CD4-positive, alpha-beta T cell (primary cell): ENCODE measurements around the gene ECPAS. TPM values are rescaled to one million over a fixed set of nuclear protein-coding genes. Genes with fewer than 3 reads are reported as not detected.
A peak's percentile ranks its signal among the peaks of the same experiment; 100 is the strongest.
"Not testable (repeated sequence)": the region's sequence is repeated elsewhere in the genome, so short reads cannot be mapped to it uniquely, and the experiment has no call there.

Experiments
- ATAC-seq: fragments of 200-7000 bp; cut with Tn5 transposase; one replicate; pipeline ENCODE4 v1.10.0; 2022; ENCODE audit warnings: mild to moderate bottlenecking; ENCODE audit not compliant: poor library complexity
- CTCF ChIA-PET: fragments of 350-600 bp; sonication (Branson Sonifier 250); formaldehyde crosslinking; loops from one replicate; lab custom pipeline; 2021; ENCODE audit warnings: antibody characterized with exemption, inconsistent platforms; lab: Charles Lee
- POLR2A ChIA-PET: fragments of 350-600 bp; sonication (Branson Sonifier 250); formaldehyde crosslinking; loops from one replicate; lab custom pipeline; 2021; ENCODE audit warnings: antibody characterized with exemption, inconsistent platforms; lab: Charles Lee
- DNase-seq, 14 experiments: peaks; one replicate each; pipeline ENCODE4 v3.0.0-alpha.2; 2013 to 2020; ENCODE audit warnings: mixed read lengths in 2 of 14
- H3K27ac ChIP-seq, 2 donors: one replicate each; pipeline versions ENCODE4 v1.5.1 to v1.7.0; 2013; ENCODE audit warnings: low read length in 2 of 2, low read depth in 1 of 2, mild to moderate bottlenecking in 1 of 2
- H3K27me3 ChIP-seq, 2 experiments: 1 replicate in 1 of 2; 2 replicates in 1 of 2; pipeline versions ENCODE4 v1.6.1 to v1.7.0; 2013; ENCODE audit warnings: low read length in 2 of 2, control low read depth in 1 of 2, mild to moderate bottlenecking in 1 of 2, moderate library complexity in 1 of 2; ENCODE audit not compliant: insufficient read depth in 2 of 2, control insufficient read depth in 1 of 2
- H3K36me3 ChIP-seq: one replicate; pipeline ENCODE4 v1.6.1; 2013; ENCODE audit warnings: low read length, control low read depth; ENCODE audit not compliant: insufficient read depth
- H3K4me1 ChIP-seq: one replicate; pipeline ENCODE4 v1.6.1; 2013; ENCODE audit warnings: low read length, control low read depth; ENCODE audit not compliant: insufficient read depth
- H3K4me3 ChIP-seq: one replicate; pipeline ENCODE4 v1.5.1; 2013; ENCODE audit warnings: mild to moderate bottlenecking, low read length, moderate library complexity
- H3K9me3 ChIP-seq, 2 experiments: 1 replicate in 1 of 2; 2 replicates in 1 of 2; pipeline versions ENCODE4 v1.6.1 to v1.7.0; 2013; ENCODE audit warnings: low read length in 2 of 2, mild to moderate bottlenecking in 2 of 2, control low read depth in 1 of 2, moderate library complexity in 1 of 2; ENCODE audit not compliant: control insufficient read depth in 1 of 2, insufficient read depth in 1 of 2
- H3K27ac Mint-ChIP-seq: one replicate; pipeline ENCODE4 v1.8.0; 2020; ENCODE audit warnings: mixed read lengths
- H3K27me3 Mint-ChIP-seq: one replicate; pipeline ENCODE4 v1.8.0; 2021; ENCODE audit warnings: mixed read lengths
- H3K36me3 Mint-ChIP-seq: one replicate; pipeline ENCODE4 v1.8.0; 2021; ENCODE audit warnings: low read depth, mixed read lengths
- H3K4me1 Mint-ChIP-seq: one replicate; pipeline ENCODE4 v1.8.0; 2021; ENCODE audit warnings: low read depth, mixed read lengths
- H3K4me3 Mint-ChIP-seq: one replicate; pipeline ENCODE4 v1.8.0; 2020; ENCODE audit warnings: mild to moderate bottlenecking, mixed read lengths
- H3K9me3 Mint-ChIP-seq: one replicate; pipeline ENCODE4 v1.8.0; 2020; ENCODE audit warnings: mixed read lengths
- intact Hi-C, 2 experiments: fragments of 100-400 bp; cut with DNase I in 1 of 2; cut with micrococcal nuclease in 1 of 2; formaldehyde crosslinking; loops; one replicate each; pipeline versions ENCODE4 v1.15.1 to v1.9.0; 2023 to 2025; cut with DNase I, micrococcal nuclease
- total RNA-seq, 174 experiments: library from RNA in 2 of 174; stranded (reverse) in 2 of 174; gene quantifications; one replicate each; pipeline ENCODE4 v1.2.3 and lab custom pipeline; 2021 to 2026
- TF ChIP-seq, protein P1 (sequence below): fragments of 200-600 bp; IDR thresholded peaks from one replicate; pipeline ENCODE4 v1.8.0; 2022; ENCODE audit warnings: antibody characterized with exemption, mild to moderate bottlenecking

The ECPAS gene
- total RNA-seq, 2 experiments from 2014 or later: 36.6 to 37.5 TPM

DNA sequence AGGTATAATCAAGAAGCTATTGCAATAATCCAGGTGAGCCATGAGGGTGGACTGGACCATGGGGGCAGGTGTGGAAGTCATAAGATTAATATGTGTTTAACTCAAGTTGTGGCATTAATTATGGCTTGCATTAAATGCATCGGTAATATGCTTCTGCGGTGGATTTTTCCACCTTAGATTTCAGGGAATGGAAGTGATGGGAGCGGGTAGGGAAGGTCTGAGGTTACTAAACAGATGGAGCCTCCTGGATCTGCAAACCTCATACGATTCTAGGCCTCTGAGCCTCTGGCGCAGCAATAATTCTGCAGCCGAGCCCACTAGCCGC lies 40.5 kb upstream of the ECPAS start:
- Histone ChIP-seq H3K4me1 (peaks cover 19% of the 10 kb centered on the region), H3K4me3 (peak overlapping the region; percentile 93), H3K27ac (peak overlapping the region in 1 of 2 donors; percentile 67), H3K9me3 (peaks cover 0 to 5% of the 10 kb centered on the region in 2 experiments), H3K36me3 (peaks cover 3% of the 10 kb centered on the region), H3K27me3 (peaks cover 0 to 2% of the 10 kb centered on the region in 2 experiments)
- intact Hi-C loops: loop anchor here (1.0 to 5.0 kb wide), 4 partner anchors 40 to 1193 kb away; partner anchors contain the start of genes DNAJC25 (in 1 of the 2), ECPAS (in 1 of the 2) and INIP (in 1 of the 2)
- Mint-ChIP-seq H3K4me3 (peak overlapping the region; percentile 97), H3K9me3 (no peaks in the 10 kb centered on the region), H3K4me1 (peaks cover 23% of the 10 kb centered on the region), H3K27ac (peak overlapping the region; percentile 97), H3K36me3 (peaks cover 40% of the 10 kb centered on the region), H3K27me3 (no peaks in the 10 kb centered on the region)
- ChIA-PET CTCF (interaction anchor here (1.1 kb wide), 1 partner anchor 74 kb away, joined by 3 read pairs; no protein-coding TSS in a partner anchor), POLR2A (interaction anchor here (1.1 to 4.2 kb wide), 5 partner anchors 41 to 1193 kb away, joined by 3 to 46 read pairs (median 5); partner anchors contain the start of genes DNAJC25, ECPAS, INIP and KIAA1958)
- DNase-seq (no peak), ATAC-seq (no peak)
- TF ChIP-seq, protein P1, sequence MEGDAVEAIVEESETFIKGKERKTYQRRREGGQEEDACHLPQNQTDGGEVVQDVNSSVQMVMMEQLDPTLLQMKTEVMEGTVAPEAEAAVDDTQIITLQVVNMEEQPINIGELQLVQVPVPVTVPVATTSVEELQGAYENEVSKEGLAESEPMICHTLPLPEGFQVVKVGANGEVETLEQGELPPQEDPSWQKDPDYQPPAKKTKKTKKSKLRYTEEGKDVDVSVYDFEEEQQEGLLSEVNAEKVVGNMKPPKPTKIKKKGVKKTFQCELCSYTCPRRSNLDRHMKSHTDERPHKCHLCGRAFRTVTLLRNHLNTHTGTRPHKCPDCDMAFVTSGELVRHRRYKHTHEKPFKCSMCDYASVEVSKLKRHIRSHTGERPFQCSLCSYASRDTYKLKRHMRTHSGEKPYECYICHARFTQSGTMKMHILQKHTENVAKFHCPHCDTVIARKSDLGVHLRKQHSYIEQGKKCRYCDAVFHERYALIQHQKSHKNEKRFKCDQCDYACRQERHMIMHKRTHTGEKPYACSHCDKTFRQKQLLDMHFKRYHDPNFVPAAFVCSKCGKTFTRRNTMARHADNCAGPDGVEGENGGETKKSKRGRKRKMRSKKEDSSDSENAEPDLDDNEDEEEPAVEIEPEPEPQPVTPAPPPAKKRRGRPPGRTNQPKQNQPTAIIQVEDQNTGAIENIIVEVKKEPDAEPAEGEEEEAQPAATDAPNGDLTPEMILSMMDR: no peak

DNA sequence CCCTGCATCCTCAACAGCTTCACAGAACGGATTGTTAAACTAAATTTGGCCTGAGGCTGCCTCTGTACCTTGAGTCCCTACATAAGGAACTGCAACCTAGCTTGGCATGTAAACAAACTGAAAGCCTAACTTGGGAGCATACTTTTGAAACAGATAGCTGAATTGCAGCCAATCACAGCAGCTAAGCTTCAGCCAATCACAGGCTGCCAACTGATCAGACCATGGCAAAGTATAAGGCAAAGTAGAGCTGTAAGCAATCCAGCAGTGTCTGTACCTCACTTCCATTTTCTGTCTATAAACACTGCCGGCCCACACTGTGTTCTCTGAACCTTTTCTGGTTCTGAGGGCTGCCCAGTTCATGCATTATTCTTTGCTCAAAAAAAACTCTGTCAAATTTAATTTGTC lies 31.9 kb upstream of the ECPAS start:
- TF ChIP-seq, protein P1: no peak
- Histone ChIP-seq H3K27me3 (peaks cover 0 to 4% of the 10 kb centered on the region in 2 experiments), H3K27ac (no peak overlapping the region), H3K4me3 (no peak overlapping the region), H3K36me3 (no peaks in the 10 kb centered on the region), H3K4me1 (no peaks in the 10 kb centered on the region), H3K9me3 (no peaks in the 10 kb centered on the region)
- intact Hi-C loops: no loop called here
- Mint-ChIP-seq H3K36me3 (no peaks in the 10 kb centered on the region), H3K27me3 (peaks cover 4% of the 10 kb centered on the region), H3K4me1 (no peaks in the 10 kb centered on the region), H3K4me3 (no peak overlapping the region), H3K9me3 (peaks cover 5% of the 10 kb centered on the region), H3K27ac (no peak overlapping the region)
- ChIA-PET POLR2A (no interaction called here), CTCF (no interaction called here)
- ATAC-seq (no peak), DNase-seq (no peak)

DNA sequence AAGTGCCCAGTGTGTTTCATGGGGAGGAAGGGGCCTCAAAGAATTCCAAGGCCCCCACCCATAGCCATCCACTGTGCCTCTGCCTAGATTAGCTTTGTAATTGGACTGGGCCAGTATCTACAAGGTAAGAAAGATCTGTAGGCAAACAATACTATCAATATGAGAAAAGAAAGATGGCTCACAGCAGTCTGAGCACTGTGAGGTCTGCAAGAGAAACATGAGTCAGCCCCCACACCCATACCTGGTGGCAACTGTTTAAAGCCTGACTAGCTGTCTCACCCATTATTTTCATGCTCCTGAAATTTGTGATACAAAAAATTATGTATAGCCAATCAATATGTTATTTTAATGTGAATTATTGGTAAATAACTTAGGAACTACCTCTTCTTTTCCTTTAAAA lies 30.8 kb upstream of the ECPAS start:
- Histone ChIP-seq H3K27ac (no peak overlapping the region), H3K27me3 (peaks cover 0 to 2% of the 10 kb centered on the region in 2 experiments), H3K9me3 (no peaks in the 10 kb centered on the region), H3K4me3 (no peak overlapping the region), H3K4me1 (no peaks in the 10 kb centered on the region), H3K36me3 (no peaks in the 10 kb centered on the region)
- Mint-ChIP-seq H3K4me1 (no peaks in the 10 kb centered on the region), H3K27ac (no peak overlapping the region), H3K27me3 (peaks cover 4% of the 10 kb centered on the region), H3K4me3 (no peak overlapping the region), H3K36me3 (no peaks in the 10 kb centered on the region), H3K9me3 (peaks cover 5% of the 10 kb centered on the region)
- TF ChIP-seq, protein P1: no peak
- DNase-seq (no peak), ATAC-seq (no peak)
- POLR2A ChIA-PET: no interaction called here
- intact Hi-C loops: no loop called here
- CTCF ChIA-PET: no interaction called here

GRCh38 chr9:111511581-111511980 lies 27.4 kb upstream of the ECPAS start:
- intact Hi-C loops, H3K4me1 ChIP-seq, H3K4me3 ChIP-seq, H3K9me3 ChIP-seq, H3K27me3 ChIP-seq, H3K4me1 Mint-ChIP-seq, H3K9me3 Mint-ChIP-seq, H3K36me3 Mint-ChIP-seq, H3K27ac ChIP-seq, H3K27ac Mint-ChIP-seq, H3K4me3 Mint-ChIP-seq, H3K27me3 Mint-ChIP-seq, H3K36me3 ChIP-seq, POLR2A ChIA-PET, ATAC-seq, DNase-seq: not testable (repeated sequence)
- CTCF ChIA-PET: interaction anchor here (0.7 kb wide), 1 partner anchor 1105 kb away, joined by 3 read pairs; no protein-coding TSS in a partner anchor
